Natural killer cell (primary cell): ENCODE results near the gene LRRIQ3. TPM values are rescaled to one million over a fixed set of nuclear protein-coding genes. Genes with fewer than 3 reads are reported as not detected.

Experiments
- ATAC-seq, 3 donors: fragments of 150-1000 bp in 2 of 3; fragments of 200-7000 bp in 1 of 3; cut with Tn5 transposase; 1 replicate in 1 of 3; 2 replicates in 2 of 3; pipeline ENCODE4 v1.10.0; 2021; ENCODE audit warnings: mild to moderate bottlenecking in 2 of 3, moderate library complexity in 2 of 3
- DNase-seq, 2 donors: peaks; one replicate each; pipeline versions ENCODE4 v3.0.0 to v3.0.0-alpha.2; 2013 to 2021; ENCODE audit warnings: mixed read lengths in 1 of 2
- H3K27ac ChIP-seq: one replicate; pipeline ENCODE4 v1.5.1; 2013; ENCODE audit warnings: mild to moderate bottlenecking, low read length
- H3K27me3 ChIP-seq: one replicate; pipeline ENCODE4 v1.6.1; 2013; ENCODE audit warnings: low read length; ENCODE audit not compliant: control insufficient read depth, insufficient read depth
- H3K36me3 ChIP-seq: one replicate; pipeline ENCODE4 v1.6.1; 2013; ENCODE audit warnings: low read length; ENCODE audit not compliant: control insufficient read depth, insufficient read depth
- H3K4me1 ChIP-seq: one replicate; pipeline ENCODE4 v1.6.1; 2013; ENCODE audit warnings: low read length; ENCODE audit not compliant: control insufficient read depth, insufficient read depth
- H3K4me3 ChIP-seq: one replicate; pipeline ENCODE4 v1.5.1; 2013; ENCODE audit warnings: low read length
- H3K9me3 ChIP-seq: one replicate; pipeline ENCODE4 v1.6.1; 2013; ENCODE audit warnings: low read length; ENCODE audit not compliant: control insufficient read depth, insufficient read depth
- H3K27ac Mint-ChIP-seq, 2 donors: one replicate each; pipeline ENCODE4 v1.8.0; 2022; ENCODE audit warnings: mild to moderate bottlenecking in 2 of 2, mixed read lengths in 2 of 2, moderate library complexity in 1 of 2
- H3K27me3 Mint-ChIP-seq, 2 donors: one replicate each; pipeline ENCODE4 v1.8.0; 2022; ENCODE audit warnings: low read depth in 2 of 2, mixed read lengths in 2 of 2
- H3K36me3 Mint-ChIP-seq: one replicate; pipeline ENCODE4 v1.8.0; 2022; ENCODE audit warnings: mixed read lengths
- H3K4me1 Mint-ChIP-seq, 2 donors: one replicate each; pipeline ENCODE4 v1.8.0; 2022; ENCODE audit warnings: mixed read lengths in 2 of 2
- H3K4me3 Mint-ChIP-seq: one replicate; pipeline ENCODE4 v1.8.0; 2022; ENCODE audit warnings: mild to moderate bottlenecking, moderate library complexity, mixed read lengths
- H3K9me3 Mint-ChIP-seq, 2 donors: one replicate each; pipeline ENCODE4 v1.8.0; 2022; ENCODE audit warnings: mixed read lengths in 2 of 2
- CTCF ChIP-seq: fragments of 200-600 bp; IDR thresholded peaks from one replicate; pipeline ENCODE4 v1.8.0; 2022; ENCODE audit warnings: antibody characterized with exemption
- WGBS: methylation state at CpG from one replicate; pipeline ENCODE4 v1.1.7; 2013; ENCODE audit warnings: missing lambda C conversion rate; ENCODE audit not compliant: insufficient coverage; 5-methylcytosine and 5-hydroxymethylcytosine counted together
- intact Hi-C: fragments of 100-400 bp; cut with micrococcal nuclease; formaldehyde crosslinking; loops from one replicate; pipeline ENCODE4 v1.14.2; 2022
- total RNA-seq, 4 donors: library from RNA; stranded (reverse); fragments of 120-200 nt in 1 of 4; gene quantifications; one replicate each; pipeline versions ENCODE4 v1.2.3 to v1.2.4, GENCODE V29; 2013 to 2022

LRRIQ3 gene
- total RNA-seq, 3 donors from 2014 or later (not counting 1 experiment from before 2014, with no cell fraction given), result 0.16 to 0.85 (median 0.59) TPM

- ATAC-seq, result no peak
- DNase-seq, result no peak
- intact Hi-C loops, result no loop called here
- no peaks in the 10 kb centered on the region for H3K9me3 ChIP-seq
- no peaks in the 10 kb centered on the region for H3K4me1 ChIP-seq
- Mint-ChIP-seq H3K9me3 (peaks cover 14 to 15% of the 10 kb centered on the region in 2 donors), H3K4me1 (no peaks in the 10 kb centered on the region), H3K27me3 (no peaks in the 10 kb centered on the region), H3K4me3 (no peak overlapping the region), H3K27ac (no peak overlapping the region), H3K36me3 (no peaks in the 10 kb centered on the region)
- H3K36me3 ChIP-seq, result no peaks in the 10 kb centered on the region
- no peak overlapping the region for H3K27ac ChIP-seq
- H3K27me3 ChIP-seq, result no peaks in the 10 kb centered on the region
- no peak for TF ChIP-seq CTCF
- no peak overlapping the region for H3K4me3 ChIP-seq
These were observed 90.6 kb downstream of the LRRIQ3 start for GRCh38 chr1:74107394-74107793.

GRCh38 chr1:74091371-74091770 lies 106.6 kb downstream of the LRRIQ3 start:
- Mint-ChIP-seq H3K4me3 (no peak overlapping the region), H3K4me1 (no peaks in the 10 kb centered on the region), H3K36me3 (no peaks in the 10 kb centered on the region), H3K27me3 (no peaks in the 10 kb centered on the region), H3K9me3 (peaks cover 2 to 15% of the 10 kb centered on the region in 2 donors), H3K27ac (no peak overlapping the region)
- no peaks in the 10 kb centered on the region for H3K27me3 ChIP-seq
- intact Hi-C loops, result no loop called here
- TF ChIP-seq CTCF, result no peak
- H3K9me3 ChIP-seq, result no peaks in the 10 kb centered on the region
- WGBS, result no CpG with 5 or more reads among the region's 1 CpG
- no peak for DNase-seq
- H3K4me3 ChIP-seq, result no peak overlapping the region
- H3K27ac ChIP-seq, result no peak overlapping the region
- no peaks in the 10 kb centered on the region for H3K36me3 ChIP-seq
- no peak for ATAC-seq
- no peaks in the 10 kb centered on the region for H3K4me1 ChIP-seq

GRCh38 chr1:74083128-74083527 lies 114.8 kb downstream of the LRRIQ3 start:
- no peaks in the 10 kb centered on the region for H3K9me3 ChIP-seq
- no peaks in the 10 kb centered on the region for H3K36me3 Mint-ChIP-seq
- H3K27ac Mint-ChIP-seq, result no peak overlapping the region
- no peak for DNase-seq
- no peaks in the 10 kb centered on the region for H3K36me3 ChIP-seq
- H3K4me3 Mint-ChIP-seq, result no peak overlapping the region
- no peak for TF ChIP-seq CTCF
- intact Hi-C loops, result no loop called here
- H3K27me3 ChIP-seq, result no peaks in the 10 kb centered on the region
- H3K27me3 Mint-ChIP-seq, result no peaks in the 10 kb centered on the region
- no peaks in the 10 kb centered on the region for H3K4me1 Mint-ChIP-seq
- H3K9me3 Mint-ChIP-seq, result peaks cover 8 to 11% of the 10 kb centered on the region in 2 donors
- no peaks in the 10 kb centered on the region for H3K4me1 ChIP-seq
- 86% methylated on average over 1 of the region's 1 CpG for WGBS
- H3K4me3 ChIP-seq, result no peak overlapping the region
- H3K27ac ChIP-seq, result no peak overlapping the region
- no peak for ATAC-seq

- no peak for ATAC-seq
- intact Hi-C loops, result no loop called here
- Mint-ChIP-seq H3K27ac (no peak overlapping the region), H3K4me1 (no peaks in the 10 kb centered on the region), H3K9me3 (peaks cover 13 to 15% of the 10 kb centered on the region in 2 donors), H3K4me3 (no peak overlapping the region), H3K27me3 (no peaks in the 10 kb centered on the region), H3K36me3 (no peaks in the 10 kb centered on the region)
- Histone ChIP-seq H3K27ac (no peak overlapping the region), H3K4me3 (no peak overlapping the region), H3K4me1 (no peaks in the 10 kb centered on the region), H3K27me3 (no peaks in the 10 kb centered on the region), H3K9me3 (no peaks in the 10 kb centered on the region), H3K36me3 (no peaks in the 10 kb centered on the region)
- no peak for TF ChIP-seq CTCF
- DNase-seq, result no peak
These were observed 132.9 kb downstream of the LRRIQ3 start for GRCh38 chr1:74065081-74065480.
